Right ventricle myocardium superior (tissue), 1 donor: ENCODE measurements around the gene PTBP3. TPM values are rescaled to one million over a fixed set of nuclear protein-coding genes. Genes with fewer than 3 reads are reported as not detected.
"Not testable (repeated sequence)": the region's sequence is repeated elsewhere in the genome, so short reads cannot be mapped to it uniquely, and the experiment has no call there.

ENCODE experiments used
- ATAC-seq: fragments of 200-7000 bp; cut with Tn5 transposase; one replicate; pipeline ENCODE4 v1.9.1; 2020; ENCODE audit warnings: mild to moderate bottlenecking; ENCODE audit not compliant: poor library complexity
- DNase-seq: peaks from one replicate; pipeline ENCODE4 v3.0.0-alpha.2; 2020
- intact Hi-C: fragments of 100-400 bp; cut with DNase I; formaldehyde crosslinking; loops from one replicate; pipeline ENCODE4 v1.11.2; 2022
- total RNA-seq: library from RNA; stranded (reverse); fragmentation: NEBNext Ultra II Directional; extraction: Animal tissue kit (Norgen Biotek cat#: 25700); gene quantifications from one replicate; pipeline ENCODE4 v1.2.1, GENCODE V29; 2021
- donor health status: DM: no; HTN: yes; CAD: no; lungs with severe emphysema.

Gene PTBP3
- total RNA-seq, 1 donor from 2014 or later, result 13.7 TPM

GRCh38 chr9:112285056-112285455 is 48.4 kb downstream of the PTBP3 start:
- intact Hi-C loops, result no loop called here
- ATAC-seq (no peak), DNase-seq (no peak)

- intact Hi-C loops, result no loop called here
- no peak for DNase-seq
- no peak for ATAC-seq
Observed at GRCh38 chr9:112283582-112284253, 49.7 kb downstream of the PTBP3 start.

- DNase-seq, intact Hi-C loops, ATAC-seq: not testable (repeated sequence)
Observed at GRCh38 chr9:112282841-112283240, 50.6 kb downstream of the PTBP3 start.

GRCh38 chr9:112280904-112281303 is 52.5 kb downstream of the PTBP3 start:
- ATAC-seq, result no peak
- intact Hi-C loops, result no loop called here

GRCh38 chr9:112279501-112279900 is 53.9 kb downstream of the PTBP3 start:
- intact Hi-C loops, result no loop called here
- no peak for DNase-seq
- no peak for ATAC-seq

More at GRCh38 chr9:112280904-112281303, 52.5 kb downstream of the PTBP3 start:
- no peak for DNase-seq

GRCh38 chr9:112278152-112278551 is 55.3 kb downstream of the PTBP3 start:
- intact Hi-C loops, result no loop called here
- ATAC-seq, result peak; percentile 41
- no peak for DNase-seq

GRCh38 chr9:112274600-112274999 is 58.8 kb downstream of the PTBP3 start:
- DNase-seq (no peak), ATAC-seq (no peak)
- intact Hi-C loops, result no loop called here

GRCh38 chr9:112273876-112274275 is 59.5 kb downstream of the PTBP3 start:
- ATAC-seq (no peak), DNase-seq (no peak)
- intact Hi-C loops, result no loop called here

- intact Hi-C loops, result no loop called here
- ATAC-seq (no peak), DNase-seq (no peak)
Observed at GRCh38 chr9:112271466-112272098, 61.8 kb downstream of the PTBP3 start.

GRCh38 chr9:112268413-112268812 is 65.0 kb downstream of the PTBP3 start:
- ATAC-seq (no peak), DNase-seq (no peak)
- intact Hi-C loops, result no loop called here

- intact Hi-C loops, DNase-seq: not testable (repeated sequence)
Observed at GRCh38 chr9:112267086-112267485, 66.3 kb downstream of the PTBP3 start.

GRCh38 chr9:112265391-112265790 is 68.0 kb downstream of the PTBP3 start:
- intact Hi-C loops, result no loop called here
- ATAC-seq (no peak), DNase-seq (no peak)

More at GRCh38 chr9:112267086-112267485, 66.3 kb downstream of the PTBP3 start:
- ATAC-seq, result not testable (repeated sequence)

GRCh38 chr9:112262577-112262976 is 70.8 kb downstream of the PTBP3 start:
- DNase-seq (no peak), ATAC-seq (no peak)
- intact Hi-C loops, result no loop called here

GRCh38 chr9:112261133-112261532 is 72.3 kb downstream of the PTBP3 start:
- intact Hi-C loops, result no loop called here
- DNase-seq (no peak), ATAC-seq (no peak)

- intact Hi-C loops, result no loop called here
- DNase-seq, result no peak
- ATAC-seq, result no peak
Observed at GRCh38 chr9:112258106-112258505, 75.3 kb downstream of the PTBP3 start.

- DNase-seq (no peak), ATAC-seq (no peak)
- intact Hi-C loops, result no loop called here
Observed at GRCh38 chr9:112252194-112252593, 81.2 kb downstream of the PTBP3 start.

- DNase-seq, result no peak
- intact Hi-C loops, result no loop called here
- no peak for ATAC-seq
Observed at GRCh38 chr9:112249277-112249676, 84.1 kb downstream of the PTBP3 start.

- no peak for DNase-seq
- ATAC-seq, result no peak
Observed at GRCh38 chr9:112248722-112249121, 84.7 kb downstream of the PTBP3 start.

GRCh38 chr9:112247090-112247489 is 86.3 kb downstream of the PTBP3 start:
- ATAC-seq, result no peak
- intact Hi-C loops, result no loop called here
- DNase-seq, result no peak

More at GRCh38 chr9:112248722-112249121, 84.7 kb downstream of the PTBP3 start:
- intact Hi-C loops, result no loop called here

- ATAC-seq (no peak), DNase-seq (no peak)
- intact Hi-C loops, result no loop called here
Observed at GRCh38 chr9:112245126-112245525, 88.3 kb downstream of the PTBP3 start.
